Activated gamma-delta T cell treated with Interleukin-2 at 50 U/mL for 16 hours (primary cell): ENCODE results near the gene HPRT1.

Experiments used
- DNase-seq: peaks from one replicate; pipeline ENCODE4 v3.0.0-alpha.2; 2020

The HPRT1 gene

GRCh38 chrX:134544513-134545151, 84.7 kb downstream of the HPRT1 start:
- no peak for DNase-seq

- no peak for DNase-seq
Measured at GRCh38 chrX:134545510-134545909, 85.5 kb downstream of the HPRT1 start.

- no peak for DNase-seq
Measured at GRCh38 chrX:134546187-134546586, 86.2 kb downstream of the HPRT1 start.

- DNase-seq, result no peak
Measured at GRCh38 chrX:134547047-134547679, 87.2 kb downstream of the HPRT1 start.

GRCh38 chrX:134548257-134549201, 88.6 kb downstream of the HPRT1 start:
- DNase-seq, result no peak
